Measurements from ENCODE around the gene UBE2G1.

Gene UBE2G1

DNA sequence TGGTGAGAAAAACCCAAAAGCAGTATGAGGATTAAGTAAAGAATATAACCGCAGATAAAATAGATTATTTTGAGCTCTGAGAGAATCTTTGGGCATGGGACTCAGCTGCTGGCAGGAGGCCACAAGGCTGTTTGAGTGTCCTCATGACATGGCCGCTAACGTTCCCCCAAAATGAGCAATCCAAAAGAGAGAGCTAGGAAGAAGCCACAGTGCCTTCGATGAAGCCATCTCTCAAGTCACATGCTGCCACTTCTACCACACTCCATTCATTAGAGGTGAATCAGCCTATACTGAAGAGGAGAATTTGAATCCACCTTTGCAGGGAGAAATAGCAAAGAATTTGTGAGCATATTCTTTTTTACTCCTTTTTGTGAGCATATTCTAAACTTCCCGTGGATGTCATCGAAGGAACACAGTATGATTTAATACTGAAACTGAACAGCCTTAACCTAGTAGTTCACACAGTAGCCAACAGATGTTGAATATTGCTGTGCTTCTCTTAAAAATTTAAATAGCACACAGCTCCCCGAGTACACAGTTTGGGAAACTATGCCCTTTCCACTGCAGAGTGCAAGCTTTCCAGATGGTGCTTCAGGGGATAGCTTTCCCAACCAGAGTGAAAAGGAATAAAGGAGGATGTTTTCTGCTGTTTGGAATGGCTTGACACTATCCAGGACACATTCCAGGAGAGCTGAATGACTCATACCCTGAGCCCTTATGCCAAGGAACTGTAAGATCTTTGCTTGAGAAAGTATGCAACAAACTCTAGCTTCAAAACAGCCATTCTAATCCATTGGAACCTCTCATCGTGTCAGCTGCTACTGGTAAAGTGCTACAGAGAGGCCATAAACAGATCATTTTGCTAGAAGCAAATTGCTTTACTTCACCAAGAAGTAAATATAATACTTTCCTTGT lies 136.6 kb downstream of the UBE2G1 start:
- no peak for TF ChIP-seq FOXP2 (optimal IDR thresholded peaks at IDR 0.05; ENCODE audit: borderline replicate concordance, extremely low read depth, extremely low read length, insufficient read depth)
- no peak for TF ChIP-seq TAF1 (IDR thresholded peaks at IDR 0.05; ENCODE audit: borderline replicate concordance, insufficient read depth, low read length)

DNA sequence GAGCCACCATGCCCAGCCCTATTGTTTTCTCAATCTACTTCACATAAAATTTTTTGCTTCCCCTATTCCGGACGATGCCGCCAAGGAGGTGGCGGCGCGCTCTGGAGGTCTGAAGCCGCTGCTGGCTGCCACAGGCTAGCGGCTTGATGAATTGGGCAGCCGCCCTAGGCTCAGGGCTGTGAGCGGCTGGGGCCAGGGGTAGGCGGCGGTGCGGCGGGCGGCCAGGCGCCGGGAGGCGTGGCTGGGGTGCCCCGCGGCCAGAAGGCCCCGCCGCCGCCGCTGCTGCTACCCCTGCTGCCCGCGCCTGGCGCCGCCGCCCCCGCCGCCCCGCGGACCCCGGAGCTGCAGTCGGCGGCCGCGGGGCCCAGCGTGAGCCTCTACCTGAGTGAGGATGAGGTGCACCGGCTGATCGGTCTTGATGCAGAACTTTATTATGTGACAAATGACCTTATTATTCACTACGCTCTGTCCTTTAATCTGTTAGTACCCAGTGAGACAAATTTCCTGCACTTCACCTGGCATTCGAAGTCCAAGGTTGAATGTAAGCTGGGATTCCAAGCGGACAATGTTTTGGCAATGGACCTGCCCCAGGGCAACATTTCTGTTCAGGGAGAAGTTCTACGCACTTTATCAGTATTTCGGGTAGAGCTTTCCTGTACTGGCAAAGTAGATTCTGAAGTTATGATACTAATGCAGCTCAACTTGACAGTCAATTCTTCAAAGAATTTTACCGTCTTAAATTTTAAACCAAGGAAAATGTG lies 144.4 kb downstream of the UBE2G1 start:
- TF ChIP-seq FOXP2 (optimal IDR thresholded peaks at IDR 0.05; ENCODE audit: borderline replicate concordance, extremely low read depth, extremely low read length, insufficient read depth): no peak
- TF ChIP-seq, protein P1, sequence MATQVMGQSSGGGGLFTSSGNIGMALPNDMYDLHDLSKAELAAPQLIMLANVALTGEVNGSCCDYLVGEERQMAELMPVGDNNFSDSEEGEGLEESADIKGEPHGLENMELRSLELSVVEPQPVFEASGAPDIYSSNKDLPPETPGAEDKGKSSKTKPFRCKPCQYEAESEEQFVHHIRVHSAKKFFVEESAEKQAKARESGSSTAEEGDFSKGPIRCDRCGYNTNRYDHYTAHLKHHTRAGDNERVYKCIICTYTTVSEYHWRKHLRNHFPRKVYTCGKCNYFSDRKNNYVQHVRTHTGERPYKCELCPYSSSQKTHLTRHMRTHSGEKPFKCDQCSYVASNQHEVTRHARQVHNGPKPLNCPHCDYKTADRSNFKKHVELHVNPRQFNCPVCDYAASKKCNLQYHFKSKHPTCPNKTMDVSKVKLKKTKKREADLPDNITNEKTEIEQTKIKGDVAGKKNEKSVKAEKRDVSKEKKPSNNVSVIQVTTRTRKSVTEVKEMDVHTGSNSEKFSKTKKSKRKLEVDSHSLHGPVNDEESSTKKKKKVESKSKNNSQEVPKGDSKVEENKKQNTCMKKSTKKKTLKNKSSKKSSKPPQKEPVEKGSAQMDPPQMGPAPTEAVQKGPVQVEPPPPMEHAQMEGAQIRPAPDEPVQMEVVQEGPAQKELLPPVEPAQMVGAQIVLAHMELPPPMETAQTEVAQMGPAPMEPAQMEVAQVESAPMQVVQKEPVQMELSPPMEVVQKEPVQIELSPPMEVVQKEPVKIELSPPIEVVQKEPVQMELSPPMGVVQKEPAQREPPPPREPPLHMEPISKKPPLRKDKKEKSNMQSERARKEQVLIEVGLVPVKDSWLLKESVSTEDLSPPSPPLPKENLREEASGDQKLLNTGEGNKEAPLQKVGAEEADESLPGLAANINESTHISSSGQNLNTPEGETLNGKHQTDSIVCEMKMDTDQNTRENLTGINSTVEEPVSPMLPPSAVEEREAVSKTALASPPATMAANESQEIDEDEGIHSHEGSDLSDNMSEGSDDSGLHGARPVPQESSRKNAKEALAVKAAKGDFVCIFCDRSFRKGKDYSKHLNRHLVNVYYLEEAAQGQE (IDR thresholded peaks at IDR 0.05; ENCODE audit: insufficient read depth in 1 of 2, low read depth in 2 of 2, low read length in 2 of 2): no peak

DNA sequence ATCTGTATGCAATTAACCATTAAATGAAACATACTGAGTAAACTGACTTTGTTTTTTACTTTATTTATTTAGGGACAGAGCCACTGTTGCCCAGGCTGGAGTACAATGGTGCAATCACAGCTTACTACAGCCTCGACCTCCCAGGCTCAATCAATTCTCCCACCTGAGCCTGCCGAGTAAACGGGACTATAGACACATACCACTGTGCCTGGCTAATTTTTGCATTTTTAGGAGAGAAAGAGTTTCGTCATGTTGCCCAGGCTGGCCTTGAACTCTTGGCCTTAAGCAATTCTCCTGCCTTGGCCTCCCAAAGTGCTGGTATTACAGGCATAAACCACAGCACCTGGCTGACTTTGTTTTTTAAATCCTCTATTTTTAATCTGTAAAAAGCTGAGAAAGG lies 145.3 kb downstream of the UBE2G1 start:
- TF ChIP-seq, protein P1 (IDR thresholded peaks at IDR 0.05; ENCODE audit: insufficient read depth in 1 of 2, low read depth in 2 of 2, low read length in 2 of 2): no peak
- no peak for TF ChIP-seq TAF1 (IDR thresholded peaks at IDR 0.05; ENCODE audit: borderline replicate concordance, insufficient read depth, low read length)
- TF ChIP-seq POLR2AphosphoS5 (IDR thresholded peaks at IDR 0.05; ENCODE audit: low read depth, low read length): no peak
- TF ChIP-seq FOXP2 (optimal IDR thresholded peaks at IDR 0.05; ENCODE audit: borderline replicate concordance, extremely low read depth, extremely low read length, insufficient read depth): no peak
- no peak for TF ChIP-seq SIN3A (IDR thresholded peaks at IDR 0.05; ENCODE audit: borderline replicate concordance, insufficient read depth, low read length)

DNA sequence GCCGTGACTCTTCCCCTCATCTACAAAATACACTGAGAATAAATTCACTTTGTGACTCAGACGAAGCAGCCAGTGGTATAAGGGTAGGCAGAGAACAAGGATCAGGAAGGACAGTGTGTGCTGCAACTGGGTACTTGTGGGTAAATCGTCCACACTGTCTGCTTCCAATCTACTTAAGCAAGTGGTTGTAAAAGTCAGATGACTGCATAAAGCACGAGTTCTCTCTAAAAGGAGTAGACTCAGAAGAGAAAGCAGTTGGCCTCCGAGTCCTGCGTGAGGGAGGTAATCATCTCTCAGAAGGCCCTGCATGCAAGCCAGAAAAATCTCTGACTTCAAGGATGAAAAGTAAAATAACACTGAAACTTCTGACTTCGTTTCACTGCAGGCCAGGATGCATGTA lies 145.8 kb downstream of the UBE2G1 start:
- no peak for TF ChIP-seq POLR2AphosphoS5 (IDR thresholded peaks at IDR 0.05; ENCODE audit: low read depth, low read length)
- no peak for TF ChIP-seq TAF1 (IDR thresholded peaks at IDR 0.05; ENCODE audit: borderline replicate concordance, insufficient read depth, low read length)
- no peak for TF ChIP-seq FOXP2 (optimal IDR thresholded peaks at IDR 0.05; ENCODE audit: borderline replicate concordance, extremely low read depth, extremely low read length, insufficient read depth)
- no peak for TF ChIP-seq SIN3A (IDR thresholded peaks at IDR 0.05; ENCODE audit: borderline replicate concordance, insufficient read depth, low read length)
- TF ChIP-seq, protein P1 (IDR thresholded peaks at IDR 0.05; ENCODE audit: insufficient read depth in 1 of 2, low read depth in 2 of 2, low read length in 2 of 2): no peak
